PC-9 (cell line): ENCODE results near the gene TMEM120B. TPM values are rescaled to one million over a fixed set of nuclear protein-coding genes. Genes with fewer than 3 reads are reported as not detected.

Experiments
- BruUV-seq: library from RNA; stranded (reverse); fragments of 400-500 nt; replicated peaks from 2 replicates; lab custom pipeline; 2021; lab: Mats Ljungman, UMichigan
- CTCF ChIA-PET: fragments of 300-600 bp; sonication (Branson Sonifier 250); formaldehyde crosslinking; loops from one replicate; lab custom pipeline; 2022; ENCODE audit warnings: antibody characterized with exemption; lab: Charles Lee
- POLR2A ChIA-PET: fragments of 300-600 bp; sonication (Branson Sonifier 250); formaldehyde crosslinking; loops from one replicate; lab custom pipeline; 2022; ENCODE audit warnings: antibody characterized with exemption; ENCODE audit not compliant: unreplicated experiment; lab: Charles Lee
- DNase-seq, 2 experiments: peaks; one replicate each; pipeline versions ENCODE4 v3.0.0 to v3.0.0-alpha.2; 2015 to 2022; ENCODE audit warnings: mixed read lengths in 1 of 2
- H2AFZ ChIP-seq: fragments of 200-600 bp; sonication (generic); 2 replicates; pipeline ENCODE4 v1.8.1; 2017; ENCODE audit warnings: antibody characterized with exemption
- H3F3A ChIP-seq: fragments of 200-600 bp; sonication (generic); 2 replicates; pipeline ENCODE4 v1.8.1; 2017; ENCODE audit warnings: antibody characterized with exemption, mild to moderate bottlenecking, low read depth; ENCODE audit not compliant: insufficient read depth
- H3K27ac ChIP-seq: fragments of 200-600 bp; sonication (generic); 2 replicates; pipeline ENCODE4 v1.6.1; 2016; ENCODE audit warnings: mixed run types
- H3K27me3 ChIP-seq: fragments of 200-600 bp; sonication (generic); 2 replicates; pipeline ENCODE4 v1.6.1; 2016; ENCODE audit warnings: low read depth, mixed run types; ENCODE audit not compliant: insufficient read depth
- H3K36me3 ChIP-seq: fragments of 200-600 bp; sonication (generic); 2 replicates; pipeline ENCODE4 v1.6.1; 2016; ENCODE audit warnings: low read depth, mixed run types
- H3K4me1 ChIP-seq: fragments of 200-600 bp; sonication (generic); replicated peaks from 2 replicates; pipeline ENCODE4 v1.6.1; 2016; ENCODE audit warnings: mixed run types; ENCODE audit not compliant: insufficient read depth
- H3K4me2 ChIP-seq: fragments of 200-600 bp; sonication (generic); 2 replicates; pipeline ENCODE4 v1.6.1; 2017; ENCODE audit warnings: mixed run types
- H3K4me3 ChIP-seq: fragments of 200-600 bp; sonication (generic); 2 replicates; pipeline ENCODE4 v1.6.1; 2016; ENCODE audit warnings: mixed run types
- H3K79me2 ChIP-seq: fragments of 200-600 bp; sonication (generic); 2 replicates; pipeline ENCODE4 v1.6.1; 2017; ENCODE audit warnings: low read depth, mixed run types
- H3K9me2 ChIP-seq: fragments of 200-600 bp; sonication (generic); 2 replicates; pipeline ENCODE4 v1.8.1; 2017; ENCODE audit warnings: mild to moderate bottlenecking; ENCODE audit not compliant: insufficient read depth
- H3K9me3 ChIP-seq: fragments of 200-600 bp; sonication (generic); 2 replicates; pipeline ENCODE4 v1.8.1; 2016; ENCODE audit warnings: low read depth; ENCODE audit not compliant: insufficient read depth
- H4K20me1 ChIP-seq: fragments of 200-600 bp; sonication (generic); 2 replicates; pipeline ENCODE4 v1.8.1; 2017; ENCODE audit not compliant: insufficient read depth
- EZH2 ChIP-seq: fragments of 200-600 bp; sonication (generic); IDR thresholded peaks from 2 replicates; pipeline ENCODE4 v1.8.0; 2017; ENCODE audit warnings: antibody characterized with exemption, low read depth
- intact Hi-C: fragments of 100-400 bp; cut with micrococcal nuclease; formaldehyde crosslinking; loops from one replicate; pipeline ENCODE4 v1.10.0; 2022; ENCODE audit not compliant: unreplicated experiment
- total RNA-seq: library from RNA; stranded (reverse); gene quantifications from 2 replicates; pipeline ENCODE4 v1.2.3, GENCODE V29; 2021
- TF ChIP-seq, protein P1 (sequence below): fragments of 200-600 bp; sonication (generic); conservative IDR thresholded peaks from 2 replicates; pipeline ENCODE4 v1.6.1; 2017; ENCODE audit warnings: mixed run types, antibody characterized with exemption, mild to moderate bottlenecking, moderate library complexity

The TMEM120B gene
- total RNA-seq, 1 experiment from 2014 or later, result 12.4 TPM

DNA sequence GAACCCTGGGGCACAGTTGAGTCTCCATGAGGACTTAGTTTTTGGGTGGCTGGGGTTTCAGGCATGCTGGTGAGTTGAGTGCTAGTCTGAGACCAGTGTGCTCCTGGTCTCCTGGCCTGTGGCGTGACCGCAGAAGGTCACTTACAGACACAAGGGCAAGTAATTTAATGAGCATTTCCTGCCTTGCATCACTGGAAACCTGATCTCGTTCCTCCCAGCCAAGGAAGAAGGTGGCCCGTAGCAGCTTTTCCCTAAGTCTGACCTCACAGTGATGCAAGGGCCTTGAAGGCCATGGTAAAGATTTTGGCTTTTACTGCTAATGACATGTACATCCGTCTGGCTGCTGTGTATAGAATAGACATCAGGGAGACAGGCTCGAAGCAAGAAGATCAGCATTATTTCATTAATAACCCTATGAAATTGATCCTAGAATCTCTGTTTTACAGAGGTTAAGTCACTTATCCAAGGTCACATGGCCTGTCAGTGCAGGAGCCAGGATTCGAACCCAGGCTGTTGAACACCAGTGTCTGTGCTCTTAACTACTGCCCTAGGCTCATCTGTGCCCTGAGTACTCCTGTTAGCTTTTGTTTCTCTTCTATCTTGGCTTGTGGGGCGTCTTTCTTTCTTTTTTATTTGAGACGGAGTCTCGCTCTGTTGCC is 4.6 kb downstream of the TMEM120B start:
- TF ChIP-seq, protein P1, sequence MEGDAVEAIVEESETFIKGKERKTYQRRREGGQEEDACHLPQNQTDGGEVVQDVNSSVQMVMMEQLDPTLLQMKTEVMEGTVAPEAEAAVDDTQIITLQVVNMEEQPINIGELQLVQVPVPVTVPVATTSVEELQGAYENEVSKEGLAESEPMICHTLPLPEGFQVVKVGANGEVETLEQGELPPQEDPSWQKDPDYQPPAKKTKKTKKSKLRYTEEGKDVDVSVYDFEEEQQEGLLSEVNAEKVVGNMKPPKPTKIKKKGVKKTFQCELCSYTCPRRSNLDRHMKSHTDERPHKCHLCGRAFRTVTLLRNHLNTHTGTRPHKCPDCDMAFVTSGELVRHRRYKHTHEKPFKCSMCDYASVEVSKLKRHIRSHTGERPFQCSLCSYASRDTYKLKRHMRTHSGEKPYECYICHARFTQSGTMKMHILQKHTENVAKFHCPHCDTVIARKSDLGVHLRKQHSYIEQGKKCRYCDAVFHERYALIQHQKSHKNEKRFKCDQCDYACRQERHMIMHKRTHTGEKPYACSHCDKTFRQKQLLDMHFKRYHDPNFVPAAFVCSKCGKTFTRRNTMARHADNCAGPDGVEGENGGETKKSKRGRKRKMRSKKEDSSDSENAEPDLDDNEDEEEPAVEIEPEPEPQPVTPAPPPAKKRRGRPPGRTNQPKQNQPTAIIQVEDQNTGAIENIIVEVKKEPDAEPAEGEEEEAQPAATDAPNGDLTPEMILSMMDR, result no peak
- no peak for TF ChIP-seq EZH2
- Histone ChIP-seq H3K4me1 (peaks cover 29% of the 10 kb centered on the region), H3K9me3 (no peaks in the 10 kb centered on the region), H3K4me2 (peak overlapping the region; percentile 52; the same call in 1 of the 2 replicates), H3K27me3 (no peaks in the 10 kb centered on the region), H2AFZ (no peak overlapping the region), H3K27ac (peak overlapping the region; percentile 58), H3K36me3 (no peaks in the 10 kb centered on the region), H4K20me1 (no peaks in the 10 kb centered on the region), H3F3A (peaks cover 18% of the 10 kb centered on the region), H3K9me2 (no peaks in the 10 kb centered on the region), H3K4me3 (no peak overlapping the region), H3K79me2 (peaks cover 36% of the 10 kb centered on the region)
- BruUV-seq, result no TSS peak
- POLR2A ChIA-PET, result no interaction called here
- CTCF ChIA-PET, result interaction anchor here (0.7 kb wide), 1 partner anchor 23 kb away, joined by 4 read pairs; no protein-coding TSS in a partner anchor
- intact Hi-C loops, result no loop called here
- peak; percentile 64 to 85 for DNase-seq

DNA sequence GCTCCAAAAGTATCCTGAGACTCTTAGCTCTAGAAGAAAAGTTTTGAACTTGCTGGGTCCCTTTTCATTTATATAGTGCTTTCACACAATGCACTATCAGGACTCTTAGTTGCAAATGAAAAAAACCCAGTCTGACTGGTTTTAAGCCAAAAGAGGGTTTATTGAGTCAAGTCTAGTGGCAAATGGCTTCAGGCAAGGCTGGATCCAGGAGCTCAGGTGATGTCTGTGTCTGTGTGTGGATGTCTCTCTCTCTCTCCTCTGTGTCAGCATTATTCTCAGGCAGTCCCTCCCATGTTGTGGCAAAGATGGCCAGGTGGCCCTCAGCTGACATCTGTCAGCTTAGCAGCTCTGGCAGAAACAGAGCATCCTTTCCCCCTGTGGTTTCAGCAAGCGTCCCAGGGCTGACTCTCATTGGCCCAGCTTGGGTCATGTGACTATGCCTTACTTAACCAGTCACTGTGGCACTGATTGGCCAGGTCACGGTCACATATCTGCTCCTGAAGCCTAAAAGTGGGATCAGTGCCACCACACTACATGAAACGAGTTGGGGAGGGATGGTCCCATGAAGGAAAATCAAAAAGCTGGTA is 6.2 kb downstream of the TMEM120B start:
- no peak overlapping the region for H3K4me2 ChIP-seq
- no peak overlapping the region for H3K4me3 ChIP-seq
- no peaks in the 10 kb centered on the region for H3K36me3 ChIP-seq
- peaks cover 18% of the 10 kb centered on the region for H3F3A ChIP-seq
- no peaks in the 10 kb centered on the region for H3K9me3 ChIP-seq
- no peaks in the 10 kb centered on the region for H3K9me2 ChIP-seq
- no peaks in the 10 kb centered on the region for H4K20me1 ChIP-seq
- ChIA-PET CTCF (interaction anchor here (0.5 kb wide), 1 partner anchor 20 kb away, joined by 11 read pairs; no protein-coding TSS in a partner anchor), POLR2A (interaction anchor here (0.6 kb wide), 1 partner anchor 252 kb away, joined by 4 read pairs; no protein-coding TSS in a partner anchor)
- no peaks in the 10 kb centered on the region for H3K27me3 ChIP-seq
- no TSS peak for BruUV-seq
- DNase-seq, result no peak
- H3K27ac ChIP-seq, result no peak overlapping the region
- H2AFZ ChIP-seq, result no peak overlapping the region
- TF ChIP-seq, protein P1, result no peak
- TF ChIP-seq EZH2, result no peak
- intact Hi-C loops, result no loop called here
- peaks cover 27% of the 10 kb centered on the region for H3K79me2 ChIP-seq
- peaks cover 23% of the 10 kb centered on the region for H3K4me1 ChIP-seq

DNA sequence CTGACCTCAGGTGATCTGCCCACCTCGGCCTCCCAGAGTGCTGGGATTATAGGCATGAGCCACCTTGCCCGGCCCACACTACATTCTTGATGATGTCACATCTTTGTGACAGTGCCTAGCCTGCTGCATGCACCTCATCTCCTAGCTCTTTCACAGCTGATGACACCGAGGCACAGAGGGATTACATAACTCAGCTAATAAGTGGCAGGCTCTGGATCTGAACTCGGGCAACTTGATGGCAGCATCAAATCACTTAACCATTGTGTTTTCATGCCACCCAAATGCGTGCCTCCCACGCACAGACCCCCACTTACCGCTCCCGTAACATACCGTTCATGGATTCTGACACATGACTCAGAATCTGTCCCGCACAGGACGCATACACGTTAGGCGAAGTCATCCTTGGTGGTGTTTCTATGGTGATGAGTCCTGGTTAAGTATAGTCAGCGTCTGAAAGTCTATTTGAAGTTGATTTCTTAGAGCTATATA is 7.4 kb downstream of the TMEM120B start:
- Histone ChIP-seq H3K36me3 (no peaks in the 10 kb centered on the region), H3K9me3 (no peaks in the 10 kb centered on the region), H3F3A (peaks cover 14% of the 10 kb centered on the region), H4K20me1 (no peaks in the 10 kb centered on the region; the same call in 1 of the 2 replicates), H3K4me1 (peaks cover 19% of the 10 kb centered on the region), H3K79me2 (peaks cover 22% of the 10 kb centered on the region), H3K27ac (no peak overlapping the region), H3K27me3 (no peaks in the 10 kb centered on the region), H2AFZ (no peak overlapping the region), H3K4me2 (no peak overlapping the region), H3K4me3 (no peak overlapping the region), H3K9me2 (no peaks in the 10 kb centered on the region)
- DNase-seq, result no peak
- CTCF ChIA-PET, result no interaction called here
- BruUV-seq, result no TSS peak
- intact Hi-C loops, result no loop called here
- TF ChIP-seq, protein P1, result no peak
- TF ChIP-seq EZH2, result no peak
- POLR2A ChIA-PET, result interaction anchor here (0.6 kb wide), 1 partner anchor 1172 kb away, joined by 3 read pairs; no protein-coding TSS in a partner anchor
